MCF 10A (cell line): ENCODE results near the gene ZNF804B. TPM values are rescaled to one million over a fixed set of nuclear protein-coding genes. Genes with fewer than 3 reads are reported as not detected.

Experiments used
- BruUV-seq: library from RNA; stranded (reverse); fragments of 400-500 nt; replicated peaks from 2 replicates; lab custom pipeline; 2021; lab: Mats Ljungman, UMichigan
- CTCF ChIA-PET: fragments of 300-600 bp; sonication (Branson Sonifier 250); formaldehyde crosslinking; extraction: SDS; loops from one replicate; lab custom pipeline; 2021; ENCODE audit warnings: antibody characterized with exemption, inconsistent platforms; lab: Yijun Ruan, JAX
- POLR2A ChIA-PET: fragments of 300-600, 350-650 bp; sonication (Branson Sonifier 250); formaldehyde crosslinking; extraction: SDS; loops from one replicate; lab custom pipeline; 2020; ENCODE audit warnings: antibody characterized with exemption, inconsistent platforms; lab: Yijun Ruan, JAX
- DNase-seq: peaks from one replicate; pipeline ENCODE4 v3.0.0-alpha.2; 2018; ENCODE audit not compliant: unreplicated experiment
- H3K27ac Mint-ChIP-seq: one replicate; pipeline ENCODE4 v1.8.0; 2022; ENCODE audit warnings: mild to moderate bottlenecking, low read depth, mixed read lengths; ENCODE audit not compliant: unreplicated experiment
- H3K27me3 Mint-ChIP-seq: one replicate; pipeline ENCODE4 v1.8.0; 2022; ENCODE audit warnings: mixed read lengths; ENCODE audit not compliant: insufficient read depth, unreplicated experiment
- H3K36me3 Mint-ChIP-seq: one replicate; pipeline ENCODE4 v1.8.0; 2022; ENCODE audit warnings: mild to moderate bottlenecking, moderate library complexity, mixed read lengths; ENCODE audit not compliant: insufficient read depth, unreplicated experiment
- H3K4me1 Mint-ChIP-seq: one replicate; pipeline ENCODE4 v1.8.0; 2022; ENCODE audit warnings: mixed read lengths; ENCODE audit not compliant: insufficient read depth, unreplicated experiment
- H3K4me3 Mint-ChIP-seq: one replicate; pipeline ENCODE4 v1.8.0; 2022; ENCODE audit warnings: mild to moderate bottlenecking, moderate library complexity, mixed read lengths; ENCODE audit not compliant: unreplicated experiment
- H3K9me3 Mint-ChIP-seq: one replicate; pipeline ENCODE4 v1.8.0; 2022; ENCODE audit warnings: mixed read lengths; ENCODE audit not compliant: unreplicated experiment
- intact Hi-C: fragments of 100-400 bp; cut with micrococcal nuclease; formaldehyde crosslinking; loops from 2 replicates; pipeline ENCODE4 v1.14.1; 2022
- total RNA-seq: library from RNA; stranded (reverse); gene quantifications from 2 replicates; pipeline ENCODE4 v1.2.3, GENCODE V29; 2022
- TF ChIP-seq, protein P1 (sequence below): fragments of 200-600 bp; IDR thresholded peaks from one replicate; pipeline ENCODE4 v1.8.0; 2022; ENCODE audit warnings: antibody characterized with exemption, mild to moderate bottlenecking; ENCODE audit not compliant: unreplicated experiment

ZNF804B gene
- total RNA-seq, 1 experiment from 2014 or later, result not detected

DNA sequence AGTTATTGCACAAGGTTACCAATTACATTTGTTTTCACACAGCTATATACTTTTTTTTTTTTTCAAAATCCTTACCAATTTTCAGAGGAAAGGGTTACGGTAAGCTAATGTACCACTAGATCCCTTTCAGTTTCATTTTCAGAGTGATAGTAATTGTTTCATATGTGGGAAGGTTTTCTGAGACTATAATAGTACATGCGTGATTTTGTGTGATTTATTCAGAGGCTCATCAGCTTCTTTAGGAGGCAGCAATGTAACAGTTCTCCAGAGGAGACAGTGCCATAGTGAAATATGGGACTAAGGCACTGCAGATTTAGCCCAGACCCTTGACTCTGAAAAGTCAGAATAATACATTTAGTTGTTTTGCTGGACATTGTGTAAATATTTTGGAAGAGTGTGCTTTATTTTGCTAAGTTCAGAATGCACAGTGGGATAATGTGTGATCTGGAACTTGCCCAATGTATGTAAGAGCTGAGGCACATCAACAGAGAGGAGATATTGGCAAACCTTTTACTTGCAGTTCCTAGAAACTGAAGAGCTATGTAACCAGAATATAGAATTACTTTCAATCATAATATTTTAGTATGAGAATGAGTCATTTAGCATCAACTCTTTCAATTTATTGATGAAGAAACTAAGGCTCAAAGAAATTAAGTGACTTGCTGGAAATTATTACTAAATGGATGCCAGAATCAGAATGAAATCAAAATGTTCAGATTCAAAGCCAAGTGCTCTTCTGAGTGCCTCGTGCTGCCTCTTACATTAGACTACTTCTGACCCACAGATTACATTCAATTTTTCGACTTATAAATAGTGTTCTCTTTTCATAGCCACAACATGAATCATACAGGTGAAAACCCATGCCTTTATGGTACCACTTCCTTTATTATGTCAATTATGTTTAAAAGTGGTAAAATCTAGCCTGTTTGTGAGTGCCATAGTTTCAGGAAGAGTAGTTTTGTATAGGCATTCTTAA, 243.8 kb downstream of the ZNF804B start:
- Mint-ChIP-seq H3K36me3 (no peaks in the 10 kb centered on the region), H3K27me3 (peaks cover 2% of the 10 kb centered on the region), H3K4me1 (no peaks in the 10 kb centered on the region), H3K27ac (no peak overlapping the region), H3K4me3 (no peak overlapping the region), H3K9me3 (no peaks in the 10 kb centered on the region)
- CTCF ChIA-PET, result interaction anchor here (0.6 kb wide), 1 partner anchor 1770 kb away, joined by 4 read pairs; no protein-coding TSS in a partner anchor
- TF ChIP-seq, protein P1, sequence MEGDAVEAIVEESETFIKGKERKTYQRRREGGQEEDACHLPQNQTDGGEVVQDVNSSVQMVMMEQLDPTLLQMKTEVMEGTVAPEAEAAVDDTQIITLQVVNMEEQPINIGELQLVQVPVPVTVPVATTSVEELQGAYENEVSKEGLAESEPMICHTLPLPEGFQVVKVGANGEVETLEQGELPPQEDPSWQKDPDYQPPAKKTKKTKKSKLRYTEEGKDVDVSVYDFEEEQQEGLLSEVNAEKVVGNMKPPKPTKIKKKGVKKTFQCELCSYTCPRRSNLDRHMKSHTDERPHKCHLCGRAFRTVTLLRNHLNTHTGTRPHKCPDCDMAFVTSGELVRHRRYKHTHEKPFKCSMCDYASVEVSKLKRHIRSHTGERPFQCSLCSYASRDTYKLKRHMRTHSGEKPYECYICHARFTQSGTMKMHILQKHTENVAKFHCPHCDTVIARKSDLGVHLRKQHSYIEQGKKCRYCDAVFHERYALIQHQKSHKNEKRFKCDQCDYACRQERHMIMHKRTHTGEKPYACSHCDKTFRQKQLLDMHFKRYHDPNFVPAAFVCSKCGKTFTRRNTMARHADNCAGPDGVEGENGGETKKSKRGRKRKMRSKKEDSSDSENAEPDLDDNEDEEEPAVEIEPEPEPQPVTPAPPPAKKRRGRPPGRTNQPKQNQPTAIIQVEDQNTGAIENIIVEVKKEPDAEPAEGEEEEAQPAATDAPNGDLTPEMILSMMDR, result no peak
- BruUV-seq, result no TSS peak
- no peak for DNase-seq
- intact Hi-C loops, result no loop called here
- POLR2A ChIA-PET, result no interaction called here

DNA sequence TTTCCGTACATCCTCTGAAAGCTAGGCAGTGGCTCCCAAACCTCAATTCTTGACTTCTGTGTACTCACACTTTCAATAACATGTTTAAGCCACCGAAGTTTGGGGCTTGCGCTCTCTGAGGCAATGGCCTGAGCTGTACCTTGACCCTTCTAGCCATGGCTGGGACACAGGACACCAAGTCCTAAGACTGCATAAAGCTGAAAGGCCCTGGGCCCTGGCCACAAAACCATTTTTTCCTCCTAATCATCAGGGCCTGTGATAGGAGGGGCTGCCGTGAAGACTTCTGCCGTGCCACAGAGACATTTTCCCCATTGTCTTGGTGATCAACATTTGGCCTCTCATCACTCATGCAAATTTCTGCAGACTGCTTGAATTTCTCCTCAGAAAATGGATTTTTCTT, 252.5 kb downstream of the ZNF804B start:
- Mint-ChIP-seq H3K27me3 (no peaks in the 10 kb centered on the region), H3K9me3 (peaks cover 8% of the 10 kb centered on the region), H3K4me1 (no peaks in the 10 kb centered on the region), H3K4me3 (no peak overlapping the region), H3K36me3 (no peaks in the 10 kb centered on the region), H3K27ac (no peak overlapping the region)
- no peak for DNase-seq
- POLR2A ChIA-PET, result no interaction called here
- no TSS peak for BruUV-seq
- CTCF ChIA-PET, result no interaction called here
- intact Hi-C loops, result no loop called here
- TF ChIP-seq, protein P1, result no peak

DNA sequence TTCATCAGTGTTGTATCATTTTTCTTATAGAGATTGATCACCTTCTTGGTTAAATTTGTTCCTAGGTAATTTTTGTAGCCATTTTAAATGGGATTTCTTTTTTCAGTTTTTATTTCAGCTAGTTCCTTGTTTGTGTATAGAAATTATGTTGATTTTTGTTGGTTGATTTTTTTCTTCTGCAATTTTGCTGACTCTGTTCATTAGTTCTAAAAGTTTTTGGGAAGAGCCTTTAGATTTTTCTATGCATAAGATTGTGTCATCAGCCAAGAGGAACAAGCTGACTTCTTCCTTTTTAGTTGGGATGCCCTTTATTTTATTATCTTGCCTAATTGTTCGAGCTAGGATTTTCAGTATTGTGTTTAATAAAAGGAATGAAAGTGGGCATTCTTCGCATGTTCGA, 258.2 kb downstream of the ZNF804B start:
- intact Hi-C loops, result no loop called here
- DNase-seq, result no peak
- TF ChIP-seq, protein P1, result no peak
- ChIA-PET CTCF (interaction anchor here (0.7 kb wide), 1 partner anchor 28 kb away, joined by 3 read pairs; no protein-coding TSS in a partner anchor), POLR2A (no interaction called here)
- Mint-ChIP-seq H3K4me1 (no peaks in the 10 kb centered on the region), H3K27me3 (no peaks in the 10 kb centered on the region), H3K4me3 (no peak overlapping the region), H3K27ac (no peak overlapping the region), H3K36me3 (peaks cover 5% of the 10 kb centered on the region), H3K9me3 (peaks cover 21% of the 10 kb centered on the region)
- no TSS peak for BruUV-seq

DNA sequence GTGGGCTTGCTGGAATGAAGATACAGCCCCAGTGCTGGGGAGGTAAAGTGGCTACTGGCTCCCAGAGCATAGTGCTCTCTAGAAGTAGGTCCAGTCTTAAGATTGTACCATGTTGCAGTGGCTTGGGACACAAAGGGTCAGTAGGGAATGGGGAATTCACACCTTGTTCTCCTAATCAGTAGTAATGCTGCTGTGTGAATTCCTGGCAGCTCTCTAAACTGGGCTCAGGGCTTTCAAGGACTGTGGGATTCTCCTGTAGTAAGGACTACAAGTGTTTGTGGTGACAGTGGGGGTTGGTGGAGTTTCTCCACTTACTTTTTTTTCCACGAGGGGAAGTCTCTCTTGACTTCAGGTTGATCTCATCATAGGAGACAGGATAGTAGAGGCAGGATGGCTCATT, 262.2 kb downstream of the ZNF804B start:
- H3K27ac Mint-ChIP-seq, result no peak overlapping the region
- intact Hi-C loops, result no loop called here

More for the DNA sequence above, 262.2 kb downstream of the ZNF804B start:
- Mint-ChIP-seq H3K4me3 (no peak overlapping the region), H3K27me3 (no peaks in the 10 kb centered on the region), H3K4me1 (no peaks in the 10 kb centered on the region), H3K9me3 (peaks cover 21% of the 10 kb centered on the region), H3K36me3 (peaks cover 5% of the 10 kb centered on the region)
- DNase-seq, result no peak
- ChIA-PET POLR2A (no interaction called here), CTCF (no interaction called here)
- TF ChIP-seq, protein P1, result no peak
- BruUV-seq, result no TSS peak
